NCI-H526 treated with DMSO at 0.1 percent for 48 hours (cell line): ENCODE results near the gene SPAG17.
"Not testable (repeated sequence)": the region's sequence is repeated elsewhere in the genome, so short reads cannot be mapped to it uniquely, and the experiment has no call there.

Experiments
- DNase-seq: peaks from one replicate; lab custom pipeline; 2025; lab: John Stamatoyannopoulos, UW

Gene SPAG17

DNA sequence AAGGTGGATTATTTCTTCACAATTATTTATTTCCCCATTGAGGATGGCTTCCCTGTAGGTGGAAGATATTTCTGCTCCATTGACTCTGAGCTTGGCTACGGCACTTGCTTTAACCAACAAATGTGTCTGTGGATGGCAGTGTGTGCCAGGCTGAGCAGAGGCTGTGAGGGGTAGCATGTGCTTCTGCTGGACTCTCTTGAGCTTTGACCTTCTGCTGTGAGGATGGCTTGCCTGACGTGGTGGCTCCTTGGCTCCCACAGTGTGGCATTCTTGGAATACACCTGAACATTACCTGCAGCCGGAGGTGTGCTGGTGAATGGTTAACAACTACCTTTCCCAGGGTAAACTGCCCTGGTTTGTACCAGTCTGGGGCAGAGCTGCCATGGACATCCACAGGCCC lies 208.6 kb downstream of the SPAG17 start:
- DNase-seq = no peak

DNA sequence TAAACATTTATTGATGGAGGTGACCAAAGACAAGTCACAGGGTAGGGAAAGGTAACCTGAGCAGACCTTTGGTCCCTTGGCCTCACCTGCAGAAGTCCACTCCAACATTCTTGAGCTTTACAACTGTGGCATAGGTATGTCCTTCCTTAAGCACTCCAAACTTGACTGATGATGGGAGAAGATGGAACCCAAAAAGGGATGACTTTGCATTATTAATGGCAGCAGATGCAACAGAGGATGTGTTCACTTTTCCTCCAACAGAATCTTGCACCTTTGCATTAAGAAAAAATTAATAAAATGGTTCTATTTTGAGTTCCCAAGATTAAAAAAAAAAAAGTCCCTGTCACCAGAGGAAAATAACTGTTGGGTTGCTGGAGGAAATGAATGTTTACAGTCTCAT lies 213.3 kb downstream of the SPAG17 start:
- DNase-seq = no peak

GRCh38 chr1:117970252-117970651 lies 214.8 kb downstream of the SPAG17 start:
- no peak for DNase-seq

- DNase-seq = no peak
Measured at GRCh38 chr1:117967881-117968280, 217.1 kb downstream of the SPAG17 start.

DNA sequence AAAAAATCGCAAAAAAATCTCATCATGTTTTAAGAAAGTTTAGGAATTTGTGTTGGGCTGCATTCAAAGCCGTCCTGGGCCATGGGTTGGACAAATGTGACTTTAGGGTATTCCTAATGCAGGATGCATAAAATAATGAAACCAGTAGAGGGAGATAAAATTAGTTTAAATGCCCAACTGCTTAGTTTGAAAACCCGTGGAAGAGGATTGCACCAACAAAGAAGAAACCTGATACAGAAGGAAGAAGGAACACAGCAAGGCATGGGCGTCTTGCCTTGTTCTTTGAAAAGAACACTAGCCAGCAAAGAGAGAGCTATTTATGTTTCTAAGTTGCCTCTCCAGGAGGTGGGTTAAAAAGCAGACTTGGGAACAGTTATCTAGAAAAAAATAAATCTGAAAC lies 217.6 kb downstream of the SPAG17 start:
- no peak for DNase-seq

DNA sequence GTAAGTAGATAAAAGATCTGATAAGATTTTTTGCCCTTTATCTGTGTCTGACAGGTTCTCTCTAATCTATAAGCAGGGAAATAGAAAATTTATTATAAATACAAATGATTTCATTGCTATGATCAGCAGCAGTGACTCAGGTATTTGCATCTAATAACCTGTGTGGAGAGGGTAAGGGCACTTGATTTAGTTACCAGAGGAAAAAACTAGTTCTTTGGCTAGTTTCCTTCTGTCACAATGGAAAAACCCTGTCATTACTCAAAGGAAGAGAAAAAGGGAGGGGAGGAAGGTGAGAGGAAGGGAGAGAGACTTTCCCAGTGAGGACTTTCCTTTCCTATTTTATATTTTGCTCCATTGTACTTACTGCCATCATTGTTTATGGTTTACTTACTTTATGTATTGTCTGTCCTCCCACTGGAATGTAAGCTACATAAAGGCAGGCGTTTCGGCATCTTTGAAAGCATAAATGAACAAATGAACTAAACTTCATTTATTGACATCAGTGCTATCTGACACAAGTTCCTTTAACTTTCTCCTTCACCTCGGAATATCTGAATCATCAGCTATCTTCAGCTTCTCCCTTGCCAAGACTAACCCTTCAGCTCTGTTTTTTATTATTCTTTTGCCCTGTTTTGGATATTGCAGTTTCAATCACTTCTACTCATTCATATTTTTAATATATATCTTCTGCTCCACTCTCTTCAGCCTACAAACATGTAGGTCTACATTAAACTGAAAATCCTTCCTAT lies 220.6 kb downstream of the SPAG17 start:
- no peak for DNase-seq

DNA sequence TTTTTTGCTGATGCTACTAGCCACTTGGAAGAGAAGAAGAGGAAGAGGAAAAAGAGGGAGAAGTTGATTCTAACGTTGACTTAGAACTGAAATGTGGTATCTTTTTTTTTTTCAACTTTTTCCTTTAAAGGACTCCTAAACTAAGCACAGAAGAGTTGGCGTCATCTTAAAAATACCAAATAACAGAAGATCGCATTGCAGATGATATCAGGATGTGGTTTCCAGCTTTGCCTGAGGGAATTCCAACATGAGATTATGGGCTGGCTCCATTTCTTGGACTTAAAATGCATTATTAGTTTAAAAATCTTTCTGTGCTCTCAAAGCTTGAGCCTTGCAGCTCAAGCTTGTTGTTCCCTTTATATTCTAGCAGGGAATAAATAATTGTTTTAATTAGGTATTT lies 225.7 kb downstream of the SPAG17 start:
- no peak for DNase-seq

- DNase-seq = no peak
Measured at GRCh38 chr1:117952386-117952785, 232.6 kb downstream of the SPAG17 start.

- no peak for DNase-seq
Measured at GRCh38 chr1:117942293-117942692, 242.7 kb downstream of the SPAG17 start.

DNA sequence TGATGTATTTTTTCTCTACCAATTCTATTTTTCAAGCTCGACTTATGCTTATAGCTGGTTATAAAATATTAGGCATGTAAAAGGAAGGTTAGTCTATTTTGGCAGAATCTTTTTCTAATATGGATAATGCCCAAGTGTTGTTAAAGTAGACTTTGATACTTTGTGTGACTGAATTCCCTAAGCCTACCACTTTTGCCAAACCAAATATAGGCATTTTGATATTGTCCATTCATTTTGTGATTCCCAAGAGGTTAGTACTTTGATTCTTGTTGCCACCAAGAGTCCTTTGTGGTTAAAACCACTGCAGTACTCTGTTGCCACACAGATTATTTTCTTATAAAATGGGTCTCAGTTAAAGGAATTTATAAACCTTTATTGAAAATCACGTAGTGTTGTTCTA lies 251.3 kb downstream of the SPAG17 start:
- DNase-seq = no peak

GRCh38 chr1:117932576-117932975 lies 252.5 kb downstream of the SPAG17 start:
- DNase-seq = no peak

DNA sequence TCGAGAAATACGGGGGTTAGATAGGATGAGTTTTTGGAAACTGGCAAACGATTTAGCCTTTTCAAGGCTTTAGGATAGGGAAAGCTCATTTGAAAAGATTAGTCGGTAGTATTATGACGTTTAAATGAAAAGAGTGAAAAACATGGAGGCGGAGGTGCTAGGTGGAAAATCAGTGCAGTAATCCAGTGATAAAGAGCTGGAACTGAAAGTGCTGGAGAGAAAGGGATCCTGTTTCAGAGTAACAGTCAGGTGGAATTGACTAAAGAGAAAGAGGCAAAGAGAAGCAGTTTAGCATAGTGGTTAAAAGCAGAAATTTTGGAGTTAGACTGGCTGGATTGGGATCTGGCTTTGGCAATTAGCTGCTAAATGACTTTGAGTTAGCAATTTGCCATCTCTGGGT lies 254.5 kb downstream of the SPAG17 start:
- DNase-seq = no peak

GRCh38 chr1:117930173-117930447 lies 254.9 kb downstream of the SPAG17 start:
- DNase-seq = peak; percentile 12

GRCh38 chr1:117929343-117930172 lies 255.5 kb downstream of the SPAG17 start, which contains the start of the genes GDAP2 and WDR3:
TSS of gene GDAP2 (minus strand) at chr1:117929621. CDS start at chr1:117920357, 9,264 bp downstream.
TSS of gene WDR3 (plus strand) at chr1:117929739. CDS start at chr1:117933320, 3,581 bp downstream.
- DNase-seq = peak; percentile 98

GRCh38 chr1:117928881-117929342 lies 256.1 kb downstream of the SPAG17 start:
- DNase-seq = peak; percentile 28

DNA sequence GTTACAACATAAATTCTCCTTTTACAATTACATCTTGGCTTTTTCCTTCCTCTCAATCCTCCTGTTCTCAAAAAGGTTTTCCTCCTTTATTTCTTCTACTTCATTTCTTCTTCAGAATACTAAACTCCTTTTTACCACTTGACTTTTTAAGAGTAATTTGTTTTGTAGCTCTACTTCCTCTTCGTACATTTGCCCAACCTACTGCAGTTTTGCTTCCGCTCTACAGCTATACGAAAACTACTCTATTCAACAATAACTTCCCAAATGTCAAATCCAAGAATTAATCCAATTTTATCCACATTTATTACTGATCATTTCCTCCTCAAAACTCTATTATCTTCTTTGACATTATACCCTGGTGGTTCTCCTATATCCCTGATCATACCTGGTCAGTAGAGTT lies 259.0 kb downstream of the SPAG17 start:
- DNase-seq = no peak

- not testable (repeated sequence) for DNase-seq
Measured at GRCh38 chr1:117922717-117923116, 262.3 kb downstream of the SPAG17 start.

DNA sequence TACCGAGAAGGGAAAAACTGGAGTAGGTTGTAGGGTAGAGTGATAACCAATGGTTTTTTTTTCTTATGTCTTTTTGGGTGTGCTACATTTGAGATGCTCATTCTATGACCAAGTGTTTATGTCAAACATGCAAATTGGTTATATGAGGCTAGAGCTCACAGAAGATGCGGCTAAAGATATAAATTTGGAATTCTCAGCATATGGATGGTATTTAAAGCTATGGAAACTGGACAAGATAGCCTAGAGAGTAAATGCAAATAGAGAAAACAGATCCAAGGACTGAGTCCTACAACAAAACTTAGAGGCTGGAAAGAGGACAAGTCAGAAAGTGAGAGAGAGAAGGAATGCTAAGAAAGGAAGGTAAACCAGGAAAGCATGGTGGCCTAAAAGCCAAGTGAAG lies 263.0 kb downstream of the SPAG17 start:
- no peak for DNase-seq

DNA sequence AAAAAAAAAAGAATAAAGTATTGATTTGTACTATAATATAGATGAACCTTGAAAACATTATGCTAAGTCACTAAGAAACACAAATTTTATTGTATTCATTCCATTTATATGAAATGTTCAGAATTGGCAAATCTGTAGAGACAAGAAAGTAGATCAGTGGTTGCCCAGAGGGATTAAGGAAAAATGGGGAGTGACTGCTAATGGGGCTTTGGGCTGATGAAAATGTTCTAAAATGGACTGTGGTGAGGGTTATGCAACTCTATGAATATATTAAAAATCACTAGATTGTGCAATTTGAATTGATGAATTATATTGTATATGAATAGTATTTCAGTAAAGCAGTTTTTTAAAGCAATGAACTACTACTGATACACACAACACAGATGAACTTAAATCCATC lies 265.7 kb downstream of the SPAG17 start:
- no peak for DNase-seq

DNA sequence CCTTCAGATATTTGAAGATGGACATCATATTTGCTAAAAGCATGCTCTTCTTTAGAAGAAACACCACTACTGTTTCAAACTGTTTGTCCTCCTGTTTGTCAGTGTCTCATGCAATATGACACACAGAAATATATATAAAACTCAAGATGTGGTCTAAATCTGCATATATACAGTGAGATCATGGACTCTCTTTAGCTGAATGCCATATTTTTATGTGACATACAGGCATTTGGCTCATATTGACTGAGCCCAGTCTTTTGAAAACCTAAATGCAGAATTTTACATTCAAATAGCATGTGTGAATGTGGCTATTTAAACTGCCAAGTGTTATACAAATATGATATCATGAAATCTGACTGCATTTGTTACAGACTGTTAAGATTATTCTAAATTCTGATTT lies 274.0 kb downstream of the SPAG17 start:
- no peak for DNase-seq

GRCh38 chr1:117905019-117905418 lies 280.0 kb downstream of the SPAG17 start:
- no peak for DNase-seq

- DNase-seq = no peak
Measured at GRCh38 chr1:117904485-117904884, 280.5 kb downstream of the SPAG17 start.
